Esophagus squamous epithelium (tissue), 4 donors: Measurements from ENCODE around the gene BHLHE23.

Experiments used
- CTCF ChIP-seq, 6 experiments: fragments of 450-650 bp in 4 of 6; fragments of 200-600 bp in 2 of 6; sonication (generic) in 2 of 6; IDR thresholded peaks; one replicate each; pipeline ENCODE4 v1.5.1; 2016 to 2019; ENCODE audit warnings: antibody characterized with exemption in 6 of 6, mild to moderate bottlenecking in 4 of 6, moderate library complexity in 4 of 6
- POLR2A ChIP-seq, 4 donors: fragments of 450-650 bp; IDR thresholded peaks; one replicate each; pipeline ENCODE4 v1.6.1; 2017; ENCODE audit warnings: antibody characterized with exemption in 4 of 4, mild to moderate bottlenecking in 4 of 4, moderate library complexity in 3 of 4

- TF ChIP-seq CTCF (IDR thresholded peaks at IDR 0.05) (no peak), POLR2A (IDR thresholded peaks at IDR 0.05) (no peak)
These were observed 26.8 kb downstream of the BHLHE23 start for GRCh38 chr20:62979876-62980373.
